Body of pancreas (tissue), 4 donors: Measurements from ENCODE around the gene EXD2.

Experiments
- POLR2A ChIP-seq, 3 donors: fragments of 450-650 bp; IDR thresholded peaks; one replicate each; pipeline ENCODE4 v1.6.1; 2016; ENCODE audit warnings: antibody characterized with exemption in 3 of 3, mild to moderate bottlenecking in 2 of 3
- TF ChIP-seq, protein P1 (sequence below), 7 experiments: fragments of 450-650 bp in 4 of 7; fragments of 200-600 bp in 3 of 7; sonication (generic) in 3 of 7; IDR thresholded peaks; one replicate each; pipeline ENCODE4 v1.5.1; 2016 to 2019; ENCODE audit warnings: antibody characterized with exemption in 7 of 7

DNA sequence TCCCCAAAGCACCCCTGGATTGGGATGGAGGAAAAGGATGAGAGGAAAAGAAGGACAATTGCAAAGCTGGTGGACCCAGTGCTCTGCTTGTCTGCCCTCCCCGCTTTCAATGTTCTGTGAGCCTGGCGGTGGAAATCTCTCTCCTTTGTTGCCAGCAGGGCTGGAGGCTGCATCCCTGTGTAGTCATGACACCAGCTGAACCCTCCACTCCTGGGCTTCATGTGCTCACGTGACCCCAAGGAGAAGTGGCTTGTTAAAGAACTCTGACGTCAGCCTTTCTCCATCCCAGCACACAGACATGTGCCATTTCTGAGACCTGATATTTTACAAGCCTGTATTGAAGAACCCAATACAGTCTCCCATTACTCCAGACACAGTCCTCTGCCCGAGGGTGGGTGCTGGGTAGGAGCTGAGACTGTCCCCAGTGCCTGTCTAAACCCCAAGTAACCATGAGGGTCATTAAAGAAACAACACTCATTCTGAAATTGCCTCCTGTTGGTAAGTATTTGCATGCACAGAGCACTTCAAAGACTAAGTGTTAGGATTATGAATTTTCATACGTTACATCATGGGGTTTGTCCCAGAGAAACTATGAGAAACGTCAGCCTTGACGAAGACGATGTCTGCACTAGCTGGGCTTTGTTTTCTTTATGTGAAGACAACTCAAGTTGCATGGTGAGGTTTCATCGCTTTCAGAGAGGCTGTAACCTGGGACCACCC lies 90.3 kb downstream of the EXD2 start:
- TF ChIP-seq, protein P1, sequence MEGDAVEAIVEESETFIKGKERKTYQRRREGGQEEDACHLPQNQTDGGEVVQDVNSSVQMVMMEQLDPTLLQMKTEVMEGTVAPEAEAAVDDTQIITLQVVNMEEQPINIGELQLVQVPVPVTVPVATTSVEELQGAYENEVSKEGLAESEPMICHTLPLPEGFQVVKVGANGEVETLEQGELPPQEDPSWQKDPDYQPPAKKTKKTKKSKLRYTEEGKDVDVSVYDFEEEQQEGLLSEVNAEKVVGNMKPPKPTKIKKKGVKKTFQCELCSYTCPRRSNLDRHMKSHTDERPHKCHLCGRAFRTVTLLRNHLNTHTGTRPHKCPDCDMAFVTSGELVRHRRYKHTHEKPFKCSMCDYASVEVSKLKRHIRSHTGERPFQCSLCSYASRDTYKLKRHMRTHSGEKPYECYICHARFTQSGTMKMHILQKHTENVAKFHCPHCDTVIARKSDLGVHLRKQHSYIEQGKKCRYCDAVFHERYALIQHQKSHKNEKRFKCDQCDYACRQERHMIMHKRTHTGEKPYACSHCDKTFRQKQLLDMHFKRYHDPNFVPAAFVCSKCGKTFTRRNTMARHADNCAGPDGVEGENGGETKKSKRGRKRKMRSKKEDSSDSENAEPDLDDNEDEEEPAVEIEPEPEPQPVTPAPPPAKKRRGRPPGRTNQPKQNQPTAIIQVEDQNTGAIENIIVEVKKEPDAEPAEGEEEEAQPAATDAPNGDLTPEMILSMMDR (IDR thresholded peaks at IDR 0.05): no peak
- TF ChIP-seq POLR2A (IDR thresholded peaks at IDR 0.05): no peak
